Measurements from ENCODE around the gene PLAAT3.
"Not testable (repeated sequence)": the region's sequence is repeated elsewhere in the genome, so short reads cannot be mapped to it uniquely, and the experiment has no call there.

- not testable (repeated sequence) for TF ChIP-seq CTCF, POLR2AphosphoS5, POLR2A (IDR thresholded peaks at IDR 0.05)
Observed at GRCh38 chr11:63638436-63638835, 24.2 kb upstream of the PLAAT3 start.

All from suprapubic skin (tissue), 4 donors.